ENCODE data around the gene MKKS.

DNA sequence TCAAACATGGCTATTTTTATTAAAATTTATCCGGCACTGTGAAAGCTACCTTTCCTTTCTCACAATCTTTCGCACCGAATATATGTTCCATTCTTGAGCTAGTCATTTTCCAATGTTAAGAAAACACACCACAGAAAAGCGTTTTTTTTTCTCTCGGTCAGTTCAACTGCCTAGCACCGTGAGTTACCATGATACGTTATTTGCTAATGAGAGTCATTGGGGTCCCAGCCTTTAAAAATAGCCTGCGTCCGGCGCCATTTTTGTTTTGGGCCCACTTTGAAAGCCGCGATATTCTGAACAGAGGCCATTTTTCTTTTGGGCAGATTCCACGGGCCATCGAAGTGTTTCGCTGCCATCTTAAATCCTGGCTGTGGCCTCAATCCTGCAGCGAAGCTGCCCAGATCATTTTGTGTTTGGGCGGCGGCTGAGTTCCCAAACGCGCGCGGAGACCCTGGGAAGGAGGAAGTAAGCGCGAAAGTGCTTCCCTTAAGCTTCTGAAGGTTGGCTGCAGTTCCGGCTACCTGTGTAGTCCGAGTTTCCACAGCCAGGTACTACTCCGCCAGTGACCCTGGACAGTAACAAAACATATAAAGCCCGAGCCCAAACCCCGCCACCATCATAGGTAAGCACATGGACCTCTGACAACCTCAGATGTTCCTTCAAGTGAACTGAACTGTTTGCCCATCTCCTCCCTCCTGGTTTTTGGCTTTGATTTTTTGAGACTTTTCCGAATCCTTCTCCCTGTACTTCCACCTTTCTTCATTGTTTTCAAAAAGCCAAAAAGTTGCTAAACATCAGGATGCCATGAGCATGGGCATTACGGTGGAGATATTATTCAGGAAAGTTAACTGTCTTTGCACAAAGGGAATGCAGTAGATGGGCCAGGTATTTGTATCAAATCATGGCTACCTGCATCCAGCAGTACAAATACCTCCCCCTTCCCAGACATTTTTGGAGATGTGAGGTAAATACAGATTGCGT lies 1.1 kb upstream of the MKKS start, which contains the start of gene SLX4IP:
- TF ChIP-seq, protein P1, sequence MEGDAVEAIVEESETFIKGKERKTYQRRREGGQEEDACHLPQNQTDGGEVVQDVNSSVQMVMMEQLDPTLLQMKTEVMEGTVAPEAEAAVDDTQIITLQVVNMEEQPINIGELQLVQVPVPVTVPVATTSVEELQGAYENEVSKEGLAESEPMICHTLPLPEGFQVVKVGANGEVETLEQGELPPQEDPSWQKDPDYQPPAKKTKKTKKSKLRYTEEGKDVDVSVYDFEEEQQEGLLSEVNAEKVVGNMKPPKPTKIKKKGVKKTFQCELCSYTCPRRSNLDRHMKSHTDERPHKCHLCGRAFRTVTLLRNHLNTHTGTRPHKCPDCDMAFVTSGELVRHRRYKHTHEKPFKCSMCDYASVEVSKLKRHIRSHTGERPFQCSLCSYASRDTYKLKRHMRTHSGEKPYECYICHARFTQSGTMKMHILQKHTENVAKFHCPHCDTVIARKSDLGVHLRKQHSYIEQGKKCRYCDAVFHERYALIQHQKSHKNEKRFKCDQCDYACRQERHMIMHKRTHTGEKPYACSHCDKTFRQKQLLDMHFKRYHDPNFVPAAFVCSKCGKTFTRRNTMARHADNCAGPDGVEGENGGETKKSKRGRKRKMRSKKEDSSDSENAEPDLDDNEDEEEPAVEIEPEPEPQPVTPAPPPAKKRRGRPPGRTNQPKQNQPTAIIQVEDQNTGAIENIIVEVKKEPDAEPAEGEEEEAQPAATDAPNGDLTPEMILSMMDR (IDR thresholded peaks at IDR 0.05; ENCODE audit: borderline replicate concordance, extremely low read depth, low read length, poor library complexity, severe bottlenecking): no peak
- TF ChIP-seq EZH2 (IDR thresholded peaks at IDR 0.05; ENCODE audit: borderline replicate concordance, low read depth, low read length, severe bottlenecking): no peak
